WTC11 (cell line): Measurements from ENCODE around the gene ACVR2A. TPM values are rescaled to one million over a fixed set of nuclear protein-coding genes. Genes with fewer than 3 reads are reported as not detected.

Experiments used
- ATAC-seq: fragments of 200-7000 bp; cut with Tn5 transposase; 2 replicates; pipeline ENCODE4 v1.10.0; 2021; ENCODE audit warnings: mild to moderate bottlenecking, moderate library complexity
- CTCF ChIA-PET: fragments of 300-600 bp; sonication (Branson Sonifier 250); formaldehyde crosslinking; loops from one replicate; lab custom pipeline; 2021; ENCODE audit warnings: antibody characterized with exemption; lab: Charles Lee
- POLR2A ChIA-PET: fragments of 350-600 bp; sonication (Branson Sonifier 250); formaldehyde crosslinking; loops from one replicate; lab custom pipeline; 2021; ENCODE audit warnings: antibody characterized with exemption; lab: Charles Lee
- DNase-seq: peaks from one replicate; pipeline ENCODE4 v3.0.0; 2021; ENCODE audit warnings: low spot score
- H3K27ac Mint-ChIP-seq: 2 replicates; pipeline ENCODE4 v1.8.0; 2021; ENCODE audit warnings: mixed read lengths
- H3K27me3 Mint-ChIP-seq: 2 replicates; pipeline ENCODE4 v1.8.0; 2021; ENCODE audit warnings: low read depth, mild to moderate bottlenecking, moderate library complexity, mixed read lengths
- H3K36me3 Mint-ChIP-seq: 2 replicates; pipeline ENCODE4 v1.8.0; 2021; ENCODE audit warnings: mixed read lengths
- H3K4me1 Mint-ChIP-seq: 2 replicates; pipeline ENCODE4 v1.8.0; 2022; ENCODE audit warnings: mixed read lengths
- H3K4me3 Mint-ChIP-seq: 2 replicates; pipeline ENCODE4 v1.8.0; 2021; ENCODE audit warnings: mild to moderate bottlenecking, moderate library complexity, mixed read lengths
- H3K9me3 Mint-ChIP-seq: 2 replicates; pipeline ENCODE4 v1.8.0; 2021; ENCODE audit warnings: mixed read lengths
- ESRRA ChIP-seq: sonication (generic); formaldehyde crosslinking; IDR thresholded peaks from 2 replicates; pipeline ENCODE4 v1.8.1; 2022; ENCODE audit warnings: mild to moderate bottlenecking, missing genetic modification reagents, borderline replicate concordance
- JUN ChIP-seq: sonication (generic); formaldehyde crosslinking; IDR thresholded peaks from 2 replicates; pipeline ENCODE4 v1.8.0; 2023; ENCODE audit warnings: mild to moderate bottlenecking, missing genetic modification reagents
- NFATC4 ChIP-seq: fragments of 250-450 bp; sonication (Bioruptor Pico); IDR thresholded peaks from 2 replicates; pipeline ENCODE4 v1.9.0; 2021; ENCODE audit warnings: mild to moderate bottlenecking
- NFE2L1 ChIP-seq: sonication (generic); formaldehyde crosslinking; IDR thresholded peaks from 2 replicates; pipeline ENCODE4 v1.8.1; 2023; ENCODE audit warnings: missing genetic modification reagents
- NFYB ChIP-seq: sonication (generic); formaldehyde crosslinking; conservative IDR thresholded peaks from 2 replicates; pipeline ENCODE4 v1.8.0; 2022; ENCODE audit warnings: low read depth, missing genetic modification reagents
- ZNF317 ChIP-seq: sonication (generic); formaldehyde crosslinking; IDR thresholded peaks from 2 replicates; pipeline ENCODE4 v1.8.1; 2023; ENCODE audit warnings: low read depth, mild to moderate bottlenecking, moderate library complexity, missing genetic modification reagents, borderline replicate concordance
- total RNA-seq: library from RNA; stranded (reverse); gene quantifications from 3 replicates; pipeline ENCODE4 v1.2.3, GENCODE V29; 2021
- TF ChIP-seq, protein P1 (sequence below): sonication (generic); formaldehyde crosslinking; conservative IDR thresholded peaks from 2 replicates; pipeline ENCODE4 v1.8.1; 2023; ENCODE audit warnings: mild to moderate bottlenecking, low read depth, missing genetic modification reagents, moderate library complexity
- TF ChIP-seq, protein P2 (sequence below): fragments of 250-450 bp; sonication (Bioruptor Pico); conservative IDR thresholded peaks from 2 replicates; pipeline ENCODE4 v1.9.0; 2021; ENCODE audit warnings: mild to moderate bottlenecking
- TF ChIP-seq, protein P3 (sequence below): sonication (generic); formaldehyde crosslinking; IDR thresholded peaks from 2 replicates; pipeline ENCODE4 v1.8.1; 2023; ENCODE audit warnings: mild to moderate bottlenecking, missing genetic modification reagents, moderate library complexity
- TF ChIP-seq, protein P4 (sequence below): sonication (generic); formaldehyde crosslinking; IDR thresholded peaks from 2 replicates; pipeline ENCODE4 v1.8.1; 2023; ENCODE audit warnings: mild to moderate bottlenecking, missing genetic modification reagents
- TF ChIP-seq, protein P5 (sequence below): fragments of 200-600 bp; IDR thresholded peaks from 2 replicates; pipeline ENCODE4 v1.8.0; 2022; ENCODE audit warnings: antibody characterized with exemption
- TF ChIP-seq, protein P6 (sequence below): sonication (generic); formaldehyde crosslinking; IDR thresholded peaks from 2 replicates; pipeline ENCODE4 v1.8.1; 2022; ENCODE audit warnings: mild to moderate bottlenecking, moderate library complexity, missing genetic modification reagents

Gene ACVR2A
- total RNA-seq, 1 experiment from 2014 or later: 11.7 TPM

DNA sequence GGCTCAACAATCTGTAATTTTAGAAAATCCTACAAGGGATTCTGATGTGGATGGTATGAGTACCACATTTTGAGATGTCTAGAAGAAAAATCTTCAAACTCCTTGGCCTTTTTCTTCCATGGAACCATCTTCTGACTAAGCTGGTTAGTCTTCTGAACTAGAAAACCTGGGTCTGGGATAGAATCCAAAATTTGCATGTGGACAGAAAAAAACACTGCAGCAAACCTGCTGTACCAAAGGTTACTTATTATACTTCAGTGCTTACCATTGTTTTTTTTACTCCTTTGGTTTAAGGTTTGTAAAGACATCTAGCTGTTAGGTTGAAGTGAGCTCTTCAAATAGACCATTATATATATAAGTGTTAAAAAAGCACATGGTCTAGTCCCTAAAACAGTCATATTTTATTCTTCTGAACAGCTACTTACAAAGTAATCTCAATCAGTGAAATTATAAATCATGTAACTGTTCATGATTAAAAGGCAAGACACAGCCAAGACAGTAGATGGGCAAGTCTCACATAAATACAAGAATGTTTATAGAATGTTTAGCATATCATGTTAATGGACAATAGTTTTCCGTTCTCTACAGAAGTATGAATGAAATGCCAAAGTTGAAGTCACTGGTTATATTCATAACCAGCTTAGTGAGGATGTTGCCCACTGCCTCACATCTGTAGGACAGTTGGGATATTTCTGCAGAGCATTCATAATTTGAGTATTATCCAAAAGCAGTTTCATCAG, 90.2 kb downstream of the ACVR2A start:
- Mint-ChIP-seq H3K27me3 (no peaks in the 10 kb centered on the region), H3K4me1 (peaks cover 9% of the 10 kb centered on the region; the same call in 1 of the 2 replicates), H3K27ac (no peak overlapping the region), H3K36me3 (peaks cover 27% of the 10 kb centered on the region), H3K4me3 (no peak overlapping the region), H3K9me3 (no peaks in the 10 kb centered on the region)
- ATAC-seq (no peak), DNase-seq (no peak)
- ChIA-PET CTCF (no interaction called here), POLR2A (no interaction called here)
- TF ChIP-seq, protein P1, sequence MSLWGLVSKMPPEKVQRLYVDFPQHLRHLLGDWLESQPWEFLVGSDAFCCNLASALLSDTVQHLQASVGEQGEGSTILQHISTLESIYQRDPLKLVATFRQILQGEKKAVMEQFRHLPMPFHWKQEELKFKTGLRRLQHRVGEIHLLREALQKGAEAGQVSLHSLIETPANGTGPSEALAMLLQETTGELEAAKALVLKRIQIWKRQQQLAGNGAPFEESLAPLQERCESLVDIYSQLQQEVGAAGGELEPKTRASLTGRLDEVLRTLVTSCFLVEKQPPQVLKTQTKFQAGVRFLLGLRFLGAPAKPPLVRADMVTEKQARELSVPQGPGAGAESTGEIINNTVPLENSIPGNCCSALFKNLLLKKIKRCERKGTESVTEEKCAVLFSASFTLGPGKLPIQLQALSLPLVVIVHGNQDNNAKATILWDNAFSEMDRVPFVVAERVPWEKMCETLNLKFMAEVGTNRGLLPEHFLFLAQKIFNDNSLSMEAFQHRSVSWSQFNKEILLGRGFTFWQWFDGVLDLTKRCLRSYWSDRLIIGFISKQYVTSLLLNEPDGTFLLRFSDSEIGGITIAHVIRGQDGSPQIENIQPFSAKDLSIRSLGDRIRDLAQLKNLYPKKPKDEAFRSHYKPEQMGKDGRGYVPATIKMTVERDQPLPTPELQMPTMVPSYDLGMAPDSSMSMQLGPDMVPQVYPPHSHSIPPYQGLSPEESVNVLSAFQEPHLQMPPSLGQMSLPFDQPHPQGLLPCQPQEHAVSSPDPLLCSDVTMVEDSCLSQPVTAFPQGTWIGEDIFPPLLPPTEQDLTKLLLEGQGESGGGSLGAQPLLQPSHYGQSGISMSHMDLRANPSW (CRISPR knock-in tag): no peak
- TF ChIP-seq NFATC4 (CRISPR knock-in tag): no peak
- TF ChIP-seq, protein P2, sequence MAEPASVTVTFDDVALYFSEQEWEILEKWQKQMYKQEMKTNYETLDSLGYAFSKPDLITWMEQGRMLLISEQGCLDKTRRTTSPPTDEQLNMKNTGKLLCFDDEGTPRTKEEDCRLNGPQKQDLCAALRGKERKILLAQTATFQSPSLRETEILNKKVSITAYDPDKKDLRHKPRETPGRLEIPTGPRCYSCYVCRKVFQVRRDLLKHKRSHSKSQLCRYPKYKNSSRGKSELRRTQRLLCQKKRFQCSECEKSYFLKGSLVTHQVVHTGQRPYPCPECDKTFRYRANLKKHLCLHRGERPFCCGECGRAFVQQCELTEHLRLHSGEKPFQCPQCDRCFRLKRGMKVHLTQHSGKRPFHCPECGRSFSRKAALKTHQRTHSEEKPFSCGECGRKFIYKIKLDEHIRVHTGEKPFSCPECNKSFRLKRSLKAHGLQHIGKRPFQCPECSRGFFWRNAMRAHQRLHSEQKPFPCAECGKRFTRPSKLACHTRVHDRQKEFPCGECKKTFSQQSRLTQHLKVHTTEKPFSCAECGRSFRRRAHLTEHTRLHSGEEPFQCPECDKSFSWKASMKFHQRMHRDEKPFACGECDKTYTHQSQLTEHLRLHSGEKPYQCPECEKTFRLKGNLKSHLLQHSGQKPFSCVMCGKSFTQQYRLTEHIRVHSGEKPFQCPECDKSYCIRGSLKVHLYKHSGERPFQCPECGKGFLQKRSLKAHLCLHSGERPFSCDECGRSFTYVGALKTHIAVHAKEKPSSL (CRISPR knock-in tag): no peak
- TF ChIP-seq, protein P3, sequence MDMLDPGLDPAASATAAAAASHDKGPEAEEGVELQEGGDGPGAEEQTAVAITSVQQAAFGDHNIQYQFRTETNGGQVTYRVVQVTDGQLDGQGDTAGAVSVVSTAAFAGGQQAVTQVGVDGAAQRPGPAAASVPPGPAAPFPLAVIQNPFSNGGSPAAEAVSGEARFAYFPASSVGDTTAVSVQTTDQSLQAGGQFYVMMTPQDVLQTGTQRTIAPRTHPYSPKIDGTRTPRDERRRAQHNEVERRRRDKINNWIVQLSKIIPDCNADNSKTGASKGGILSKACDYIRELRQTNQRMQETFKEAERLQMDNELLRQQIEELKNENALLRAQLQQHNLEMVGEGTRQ (CRISPR knock-in tag): no peak
- TF ChIP-seq NFE2L1 (CRISPR knock-in tag): no peak
- TF ChIP-seq ESRRA (CRISPR knock-in tag): no peak
- TF ChIP-seq NFYB: no peak
- TF ChIP-seq ZNF317 (CRISPR knock-in tag): no peak
- TF ChIP-seq, protein P4, sequence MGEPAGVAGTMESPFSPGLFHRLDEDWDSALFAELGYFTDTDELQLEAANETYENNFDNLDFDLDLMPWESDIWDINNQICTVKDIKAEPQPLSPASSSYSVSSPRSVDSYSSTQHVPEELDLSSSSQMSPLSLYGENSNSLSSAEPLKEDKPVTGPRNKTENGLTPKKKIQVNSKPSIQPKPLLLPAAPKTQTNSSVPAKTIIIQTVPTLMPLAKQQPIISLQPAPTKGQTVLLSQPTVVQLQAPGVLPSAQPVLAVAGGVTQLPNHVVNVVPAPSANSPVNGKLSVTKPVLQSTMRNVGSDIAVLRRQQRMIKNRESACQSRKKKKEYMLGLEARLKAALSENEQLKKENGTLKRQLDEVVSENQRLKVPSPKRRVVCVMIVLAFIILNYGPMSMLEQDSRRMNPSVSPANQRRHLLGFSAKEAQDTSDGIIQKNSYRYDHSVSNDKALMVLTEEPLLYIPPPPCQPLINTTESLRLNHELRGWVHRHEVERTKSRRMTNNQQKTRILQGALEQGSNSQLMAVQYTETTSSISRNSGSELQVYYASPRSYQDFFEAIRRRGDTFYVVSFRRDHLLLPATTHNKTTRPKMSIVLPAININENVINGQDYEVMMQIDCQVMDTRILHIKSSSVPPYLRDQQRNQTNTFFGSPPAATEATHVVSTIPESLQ (CRISPR knock-in tag): no peak
- TF ChIP-seq, protein P5, sequence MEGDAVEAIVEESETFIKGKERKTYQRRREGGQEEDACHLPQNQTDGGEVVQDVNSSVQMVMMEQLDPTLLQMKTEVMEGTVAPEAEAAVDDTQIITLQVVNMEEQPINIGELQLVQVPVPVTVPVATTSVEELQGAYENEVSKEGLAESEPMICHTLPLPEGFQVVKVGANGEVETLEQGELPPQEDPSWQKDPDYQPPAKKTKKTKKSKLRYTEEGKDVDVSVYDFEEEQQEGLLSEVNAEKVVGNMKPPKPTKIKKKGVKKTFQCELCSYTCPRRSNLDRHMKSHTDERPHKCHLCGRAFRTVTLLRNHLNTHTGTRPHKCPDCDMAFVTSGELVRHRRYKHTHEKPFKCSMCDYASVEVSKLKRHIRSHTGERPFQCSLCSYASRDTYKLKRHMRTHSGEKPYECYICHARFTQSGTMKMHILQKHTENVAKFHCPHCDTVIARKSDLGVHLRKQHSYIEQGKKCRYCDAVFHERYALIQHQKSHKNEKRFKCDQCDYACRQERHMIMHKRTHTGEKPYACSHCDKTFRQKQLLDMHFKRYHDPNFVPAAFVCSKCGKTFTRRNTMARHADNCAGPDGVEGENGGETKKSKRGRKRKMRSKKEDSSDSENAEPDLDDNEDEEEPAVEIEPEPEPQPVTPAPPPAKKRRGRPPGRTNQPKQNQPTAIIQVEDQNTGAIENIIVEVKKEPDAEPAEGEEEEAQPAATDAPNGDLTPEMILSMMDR: no peak
- TF ChIP-seq, protein P6, sequence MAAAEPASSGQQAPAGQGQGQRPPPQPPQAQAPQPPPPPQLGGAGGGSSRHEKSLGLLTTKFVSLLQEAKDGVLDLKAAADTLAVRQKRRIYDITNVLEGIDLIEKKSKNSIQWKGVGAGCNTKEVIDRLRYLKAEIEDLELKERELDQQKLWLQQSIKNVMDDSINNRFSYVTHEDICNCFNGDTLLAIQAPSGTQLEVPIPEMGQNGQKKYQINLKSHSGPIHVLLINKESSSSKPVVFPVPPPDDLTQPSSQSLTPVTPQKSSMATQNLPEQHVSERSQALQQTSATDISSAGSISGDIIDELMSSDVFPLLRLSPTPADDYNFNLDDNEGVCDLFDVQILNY (CRISPR knock-in tag): no peak

DNA sequence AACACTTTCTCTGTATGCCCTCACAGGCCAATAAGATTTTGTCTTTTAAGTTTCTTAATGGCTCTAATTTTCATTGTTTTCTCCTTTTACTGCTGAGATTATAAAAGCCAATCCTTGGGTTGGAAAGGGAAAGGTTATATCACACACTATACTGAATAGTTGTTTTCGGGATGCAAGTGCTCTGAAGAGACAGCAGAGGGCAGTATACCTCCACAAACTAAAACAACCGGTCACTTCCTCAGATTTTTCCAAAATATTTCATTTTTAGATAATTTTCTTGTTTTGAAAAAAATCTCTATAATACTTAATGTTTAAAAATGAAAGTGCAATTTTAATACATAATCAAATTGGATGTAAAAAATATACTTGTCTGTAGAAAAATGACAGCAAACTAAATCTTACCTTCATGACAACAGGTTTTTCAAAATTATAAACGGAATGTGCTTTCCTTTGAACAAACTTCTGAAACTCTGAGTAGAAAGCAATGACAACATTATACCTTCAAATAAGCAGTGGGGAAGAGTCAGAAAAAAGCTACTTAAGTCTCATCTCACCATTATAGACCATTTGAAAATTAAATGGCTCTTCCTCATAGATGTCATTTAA, 93.0 kb downstream of the ACVR2A start:
- Mint-ChIP-seq H3K27ac (no peak overlapping the region), H3K27me3 (no peaks in the 10 kb centered on the region), H3K36me3 (peaks cover 28% of the 10 kb centered on the region), H3K4me1 (peaks cover 9% of the 10 kb centered on the region; the same call in 1 of the 2 replicates), H3K4me3 (no peak overlapping the region), H3K9me3 (no peaks in the 10 kb centered on the region)
- ChIA-PET POLR2A (no interaction called here), CTCF (no interaction called here)
- ATAC-seq (no peak), DNase-seq (no peak)
- TF ChIP-seq, protein P5: peak; percentile 71
- TF ChIP-seq JUN (CRISPR knock-in tag): no peak
